Stimulated activated CD8-positive, alpha-beta memory T cell treated with anti-CD3 and anti-CD28 coated beads, Interleukin-7, amount 100 ng/mL, for 1 hour (primary cell): ENCODE data around the gene KDR.

Experiments
- DNase-seq, 2 donors: peaks; one replicate each; pipeline ENCODE4 v3.0.0-alpha.2; 2020; ENCODE audit warnings: low read depth in 2 of 2

The KDR gene

GRCh38 chr4:55123791-55124190 is 1.6 kb downstream of the KDR start:
- no peak for DNase-seq

- no peak for DNase-seq
Measured at GRCh38 chr4:55122235-55122634, 3.2 kb downstream of the KDR start.

GRCh38 chr4:55121246-55121645 is 4.1 kb downstream of the KDR start:
- DNase-seq, result no peak

- no peak for DNase-seq
Measured at GRCh38 chr4:55118397-55118796, 7.0 kb downstream of the KDR start.

- DNase-seq, result no peak
Measured at GRCh38 chr4:55117511-55117910, 7.9 kb downstream of the KDR start.

GRCh38 chr4:55116450-55116849 is 8.9 kb downstream of the KDR start:
- no peak for DNase-seq

GRCh38 chr4:55111601-55112000 is 13.8 kb downstream of the KDR start:
- no peak for DNase-seq

GRCh38 chr4:55110131-55110530 is 15.3 kb downstream of the KDR start:
- DNase-seq, result no peak

GRCh38 chr4:55107054-55107453 is 18.3 kb downstream of the KDR start:
- no peak for DNase-seq

GRCh38 chr4:55103224-55103623 is 22.2 kb downstream of the KDR start:
- DNase-seq, result no peak

- no peak for DNase-seq
Measured at GRCh38 chr4:55099816-55100215, 25.6 kb downstream of the KDR start.

GRCh38 chr4:55098456-55099204 is 26.8 kb downstream of the KDR start:
- no peak for DNase-seq

GRCh38 chr4:55096619-55097018 is 28.8 kb downstream of the KDR start:
- no peak for DNase-seq

- DNase-seq, result no peak
Measured at GRCh38 chr4:55096045-55096444, 29.4 kb downstream of the KDR start.

GRCh38 chr4:55092504-55092903 is 32.9 kb downstream of the KDR start:
- no peak for DNase-seq

GRCh38 chr4:55089916-55090315 is 35.5 kb downstream of the KDR start:
- DNase-seq, result no peak

- no peak for DNase-seq
Measured at GRCh38 chr4:55087913-55088260, 37.5 kb downstream of the KDR start.

- DNase-seq, result no peak
Measured at GRCh38 chr4:55087009-55087912, 38.1 kb downstream of the KDR start.

- no peak for DNase-seq
Measured at GRCh38 chr4:55086578-55086977, 38.8 kb downstream of the KDR start.

- DNase-seq, result no peak
Measured at GRCh38 chr4:55083735-55084134, 41.7 kb downstream of the KDR start.

- DNase-seq, result no peak
Measured at GRCh38 chr4:55082756-55083155, 42.6 kb downstream of the KDR start.

GRCh38 chr4:55080174-55080865 is 45.1 kb downstream of the KDR start:
- DNase-seq, result no peak
